GM23338 (cell line): ENCODE measurements around the gene GPC6. TPM values are rescaled to one million over a fixed set of nuclear protein-coding genes. Genes with fewer than 3 reads are reported as not detected.

Source experiments
- ATAC-seq: fragments of 200-7000 bp; cut with Tn5 transposase; 3 replicates; pipeline ENCODE4 v1.9.1; 2020
- DNase-seq: peaks from one replicate; pipeline ENCODE4 v3.0.0-alpha.2; 2015; ENCODE audit warnings: low spot score
- H2AFZ ChIP-seq: fragments of 200-600 bp; sonication (generic); 2 replicates; pipeline ENCODE4 v1.8.0; 2016; ENCODE audit warnings: antibody characterized with exemption, mild to moderate bottlenecking, moderate library complexity
- H3F3A ChIP-seq: fragments of 200-600 bp; sonication (generic); replicated peaks from 2 replicates; pipeline ENCODE4 v1.8.0; 2017; ENCODE audit warnings: antibody characterized with exemption, mixed run types, low read depth
- H3K27ac ChIP-seq: fragments of 200-600 bp; sonication (generic); 2 replicates; pipeline ENCODE4 v1.6.1; 2016; ENCODE audit warnings: low read depth
- H3K27me3 ChIP-seq: fragments of 200-600 bp; sonication (generic); 2 replicates; pipeline ENCODE4 v1.8.0; 2016; ENCODE audit warnings: mild to moderate bottlenecking, mixed run types, moderate library complexity; ENCODE audit not compliant: insufficient read depth
- H3K36me3 ChIP-seq: fragments of 200-600 bp; sonication (generic); 2 replicates; pipeline ENCODE4 v1.8.0; 2016; ENCODE audit warnings: mild to moderate bottlenecking; ENCODE audit not compliant: insufficient read depth
- H3K4me1 ChIP-seq: fragments of 200-600 bp; sonication (generic); 2 replicates; pipeline ENCODE4 v1.8.0; 2016; ENCODE audit warnings: mild to moderate bottlenecking, moderate library complexity; ENCODE audit not compliant: insufficient read depth
- H3K4me2 ChIP-seq: fragments of 200-600 bp; sonication (generic); 2 replicates; pipeline ENCODE4 v1.7.1; 2017; ENCODE audit warnings: mixed run types
- H3K4me3 ChIP-seq: fragments of 200-600 bp; sonication (generic); 2 replicates; pipeline ENCODE4 v1.6.1; 2016; ENCODE audit warnings: mixed run types
- H3K79me2 ChIP-seq: fragments of 200-600 bp; sonication (generic); replicated peaks from 2 replicates; pipeline ENCODE4 v1.8.0; 2017; ENCODE audit warnings: mild to moderate bottlenecking; ENCODE audit not compliant: insufficient read depth
- H3K9me2 ChIP-seq: fragments of 200-600 bp; sonication (generic); 2 replicates; pipeline ENCODE4 v1.8.0; 2017; ENCODE audit not compliant: insufficient read depth
- H4K20me1 ChIP-seq: fragments of 200-600 bp; sonication (generic); replicated peaks from 2 replicates; pipeline ENCODE4 v1.8.0; 2017; ENCODE audit warnings: mild to moderate bottlenecking; ENCODE audit not compliant: insufficient read depth
- H3K27ac Mint-ChIP-seq: 2 replicates; pipeline ENCODE4 v1.8.0; 2020; ENCODE audit warnings: inconsistent platforms, mild to moderate bottlenecking, moderate library complexity, mixed read lengths
- H3K27me3 Mint-ChIP-seq: 3 replicates; pipeline ENCODE4 v1.8.0; 2022; ENCODE audit warnings: low read depth, mild to moderate bottlenecking, moderate library complexity, mixed read lengths, inconsistent platforms; ENCODE audit not compliant: insufficient read depth, poor library complexity
- H3K36me3 Mint-ChIP-seq: 3 replicates; pipeline ENCODE4 v1.8.0; 2021; ENCODE audit warnings: low read depth, mild to moderate bottlenecking, inconsistent platforms, moderate library complexity, mixed read lengths
- H3K4me1 Mint-ChIP-seq: 3 replicates; pipeline ENCODE4 v1.8.0; 2020; ENCODE audit warnings: mild to moderate bottlenecking, inconsistent platforms, mixed read lengths
- H3K4me3 Mint-ChIP-seq: 3 replicates; pipeline ENCODE4 v1.8.0; 2021; ENCODE audit warnings: moderate library complexity, mild to moderate bottlenecking, inconsistent platforms, mixed read lengths
- H3K9me3 Mint-ChIP-seq: 3 replicates; pipeline ENCODE4 v1.8.0; 2020; ENCODE audit warnings: moderate library complexity, mild to moderate bottlenecking, inconsistent platforms, mixed read lengths
- CREB1 ChIP-seq: fragments of 250-450 bp; sonication (Bioruptor Pico); IDR thresholded peaks from 2 replicates; pipeline ENCODE4 v1.5.0; 2020; ENCODE audit warnings: low read depth, mild to moderate bottlenecking, moderate library complexity
- CTCF ChIP-seq, 2 experiments: fragments of 200-600 bp in 1 of 2; sonication (generic) in 1 of 2; conservative IDR thresholded peaks; 2 replicates each; pipeline versions ENCODE4 v1.5.1 to v1.6.1; 2016 to 2017; ENCODE audit warnings: antibody characterized with exemption in 2 of 2, low read depth in 2 of 2, mild to moderate bottlenecking in 2 of 2, moderate library complexity in 1 of 2
- ETS1 ChIP-seq: IDR thresholded peaks from 2 replicates; pipeline ENCODE4 v1.6.1; 2016; ENCODE audit warnings: antibody characterized with exemption
- EZH2 ChIP-seq: fragments of 200-600 bp; sonication (generic); IDR thresholded peaks from one replicate; pipeline ENCODE4 v1.8.0; 2017; ENCODE audit warnings: antibody characterized with exemption, mild to moderate bottlenecking, low read depth; ENCODE audit not compliant: unreplicated experiment
- EZH2phosphoT487 ChIP-seq: fragments of 200-600 bp; sonication (generic); IDR thresholded peaks from one replicate; pipeline ENCODE4 v1.8.1; 2018; ENCODE audit warnings: antibody characterized with exemption; ENCODE audit not compliant: unreplicated experiment
- JUNB ChIP-seq: IDR thresholded peaks from one replicate; pipeline ENCODE4 v1.6.1; 2016; ENCODE audit warnings: antibody characterized with exemption; ENCODE audit not compliant: unreplicated experiment
- NANOG ChIP-seq: IDR thresholded peaks from 2 replicates; pipeline ENCODE4 v1.6.1; 2016; ENCODE audit warnings: antibody characterized with exemption, borderline replicate concordance
- POLR2AphosphoS5 ChIP-seq: IDR thresholded peaks from 2 replicates; pipeline ENCODE4 v1.6.1; 2016; ENCODE audit warnings: antibody characterized with exemption, low read depth
- REST ChIP-seq: IDR thresholded peaks from one replicate; pipeline ENCODE4 v1.6.1; 2018; ENCODE audit warnings: antibody characterized with exemption; ENCODE audit not compliant: unreplicated experiment
- STAT1 ChIP-seq: IDR thresholded peaks from one replicate; pipeline ENCODE4 v1.6.1; 2016; ENCODE audit warnings: antibody characterized with exemption; ENCODE audit not compliant: unreplicated experiment
- ZNF114 ChIP-seq: fragments of 250-450 bp; sonication (Bioruptor Pico); IDR thresholded peaks from 2 replicates; pipeline ENCODE4 v1.5.0; 2020; ENCODE audit warnings: mild to moderate bottlenecking, moderate library complexity
- ZNF331 ChIP-seq: fragments of 250-450 bp; sonication (Bioruptor Pico); IDR thresholded peaks from 2 replicates; pipeline ENCODE4 v1.5.0; 2020; ENCODE audit warnings: low read depth, mild to moderate bottlenecking, moderate library complexity
- polyA plus RNA-seq: library from polyadenylated mRNA; unstranded; fragments of >200 nt; fragmentation: Nextera tagmentation; extraction: Ambion mirVana; gene quantifications from 2 replicates; pipeline ENCODE4 v1.2.1, GENCODE V29; 2016
- total RNA-seq: library from RNA; depleted of rRNA; stranded (reverse); fragments of >200 nt; shearing (Covaris generic); gene quantifications from 2 replicates; pipeline ENCODE4 v1.2.3, GENCODE V29; 2014

GPC6 gene
- total and polyA plus RNA-seq, 2 experiments from 2014 or later = 6.4 to 28.6 TPM

- H3K9me3 Mint-ChIP-seq = peaks cover 29% of the 10 kb centered on the region
- H3K4me3 ChIP-seq = no peak overlapping the region
- no peak overlapping the region; the same call in 1 of the 2 replicates for H3K27ac Mint-ChIP-seq
Measured at GRCh38 chr13:93190006-93190405, 36.6 kb upstream of the GPC6 start.

GRCh38 chr13:93193682-93194081 lies 32.9 kb upstream of the GPC6 start:
- Mint-ChIP-seq H3K9me3 (peaks cover 37% of the 10 kb centered on the region), H3K4me3 (no peak overlapping the region), H3K27ac (no peak overlapping the region), H3K4me1 (peaks cover under 1% of the 10 kb centered on the region; the same call in 1 of the 3 replicates), H3K36me3 (peaks cover 37% of the 10 kb centered on the region), H3K27me3 (no peaks in the 10 kb centered on the region)
- Histone ChIP-seq H3K27ac (no peak overlapping the region), H3K4me2 (no peak overlapping the region), H3K9me2 (peaks cover 9% of the 10 kb centered on the region), H3K4me3 (no peak overlapping the region), H3K79me2 (no peaks in the 10 kb centered on the region), H3K27me3 (no peaks in the 10 kb centered on the region), H4K20me1 (no peaks in the 10 kb centered on the region), H2AFZ (no peak overlapping the region), H3K4me1 (no peaks in the 10 kb centered on the region), H3F3A (no peaks in the 10 kb centered on the region), H3K36me3 (no peaks in the 10 kb centered on the region)
- no peak for ATAC-seq
- DNase-seq = no peak
- TF ChIP-seq POLR2AphosphoS5 = no peak
- TF ChIP-seq ETS1 = no peak
- no peak for TF ChIP-seq STAT1
- no peak for TF ChIP-seq EZH2
- TF ChIP-seq CREB1 (CRISPR knock-in tag) = no peak
- no peak for TF ChIP-seq NANOG
- no peak for TF ChIP-seq EZH2phosphoT487
- no peak for TF ChIP-seq JUNB
- no peak for TF ChIP-seq ZNF114 (CRISPR knock-in tag)
- TF ChIP-seq CTCF (conservative IDR thresholded peaks at IDR 0.05; ENCODE audit: low read depth in 2 of 2) = no peak

More at GRCh38 chr13:93190006-93190405, 36.6 kb upstream of the GPC6 start:
- Histone ChIP-seq H2AFZ (peak overlapping the region; percentile 8; the same call in 1 of the 2 replicates), H3K4me2 (no peak overlapping the region), H3F3A (no peaks in the 10 kb centered on the region), H3K36me3 (no peaks in the 10 kb centered on the region), H3K79me2 (no peaks in the 10 kb centered on the region), H4K20me1 (no peaks in the 10 kb centered on the region), H3K9me2 (peaks cover 9% of the 10 kb centered on the region), H3K27ac (no peak overlapping the region), H3K4me1 (peaks cover 19% of the 10 kb centered on the region), H3K27me3 (no peaks in the 10 kb centered on the region)
- TF ChIP-seq POLR2AphosphoS5 = no peak
- TF ChIP-seq ZNF114 (CRISPR knock-in tag) = no peak
- no peak for TF ChIP-seq REST
- TF ChIP-seq ZNF331 (CRISPR knock-in tag) = no peak
- TF ChIP-seq JUNB = no peak
- Mint-ChIP-seq H3K4me3 (no peak overlapping the region), H3K4me1 (peaks cover 21% of the 10 kb centered on the region), H3K36me3 (peaks cover 35% of the 10 kb centered on the region), H3K27me3 (no peaks in the 10 kb centered on the region)
- DNase-seq = no peak
- no peak for ATAC-seq
